ENCODE results near the gene MAPK8IP3. TPM values are rescaled to one million over a fixed set of nuclear protein-coding genes. Genes with fewer than 3 reads are reported as not detected.

MAPK8IP3 gene
- polyA plus RNA-seq, 1 donor (not counting 4 experiments of a cell fraction or from before 2014, with no cell fraction given): 11.7 TPM

DNA sequence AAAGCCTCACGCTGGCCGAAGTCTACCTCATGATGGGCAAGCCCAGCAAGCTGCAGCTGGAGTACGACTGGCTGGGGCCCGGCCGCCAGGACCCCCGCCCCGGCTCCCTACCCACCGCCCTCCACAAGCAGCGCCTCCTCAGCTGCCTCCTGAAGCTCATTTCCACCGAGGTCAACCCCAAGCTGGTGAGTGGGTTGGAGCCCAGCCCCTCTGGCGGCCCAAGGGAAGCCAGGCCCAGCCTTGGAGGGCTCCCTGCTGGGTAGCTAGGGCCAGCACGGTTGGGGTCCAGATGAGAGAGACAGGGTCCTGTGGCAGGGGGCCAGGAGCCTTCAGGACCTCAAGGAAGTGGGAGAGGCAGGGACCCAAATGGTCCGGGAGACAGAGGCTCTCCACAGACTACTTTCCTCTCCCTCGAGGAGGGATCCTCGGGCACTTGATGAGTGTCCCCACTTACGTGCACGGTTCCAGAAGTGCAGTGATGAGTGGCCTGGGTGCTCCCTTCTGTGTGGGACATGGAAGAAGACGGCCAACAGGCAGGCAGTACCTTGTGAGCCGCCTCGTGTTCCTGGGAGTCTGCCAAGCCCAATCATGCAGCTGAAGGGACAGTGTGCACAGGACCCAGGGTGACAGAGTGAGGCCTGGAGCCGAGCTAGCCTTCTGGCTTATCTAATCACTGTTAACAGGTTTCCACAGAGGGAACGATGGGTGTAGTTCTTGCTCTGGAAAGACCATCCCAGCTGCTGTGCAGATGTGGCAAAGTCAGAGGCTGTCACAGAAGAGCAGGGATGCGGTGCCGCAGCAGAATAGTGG is 49.0 kb upstream of the MAPK8IP3 start:
- H4K20me1 ChIP-seq (ENCODE audit: control insufficient read depth, extremely low read depth, insufficient read depth, low read length): no peaks in the 10 kb centered on the region
- no peak overlapping the region for H3K4me2 ChIP-seq (ENCODE audit: control insufficient read depth, extremely low read depth, insufficient read depth, low read depth, low read length)
- H3K4me1 ChIP-seq (ENCODE audit: control insufficient read depth, extremely low read depth, insufficient read depth, low read length): no peaks in the 10 kb centered on the region
- no peaks in the 10 kb centered on the region for H3K27me3 ChIP-seq (ENCODE audit: control insufficient read depth, extremely low read depth, insufficient read depth, low read length)
- no peak overlapping the region for H3K9ac ChIP-seq (ENCODE audit: control insufficient read depth, extremely low read depth, insufficient read depth, low read length)
- no peak overlapping the region for H3K4me3 ChIP-seq (ENCODE audit: control insufficient read depth in 2 of 3, extremely low read depth in 1 of 3, insufficient read depth in 2 of 3, low read depth in 1 of 3, low read length in 3 of 3)
- peaks cover 32% of the 10 kb centered on the region in 2 experiments for H3K36me3 ChIP-seq (ENCODE audit: control insufficient read depth in 2 of 2, extremely low read depth in 1 of 2, insufficient read depth in 2 of 2, low read length in 2 of 2)
- no peak overlapping the region for H3K27ac ChIP-seq (ENCODE audit: control insufficient read depth, insufficient read depth, low read length)
- H2AFZ ChIP-seq (ENCODE audit: control insufficient read depth, low read length): no peak overlapping the region
- H3K9me3 ChIP-seq (ENCODE audit: control insufficient read depth, low read depth, low read length): no peaks in the 10 kb centered on the region
- dilution Hi-C loops (cut with MboI; ENCODE audit: extremely low pct_ligation_motif_present, low sequenced_read_pairs): no loop called here
- H3K9me1 ChIP-seq (ENCODE audit: control insufficient read depth, extremely low read depth, insufficient read depth, low read length): no peaks in the 10 kb centered on the region
- no peak for TF ChIP-seq EZH2 (IDR thresholded peaks at IDR 0.05; ENCODE audit: low read length)
- TF ChIP-seq, protein P1, sequence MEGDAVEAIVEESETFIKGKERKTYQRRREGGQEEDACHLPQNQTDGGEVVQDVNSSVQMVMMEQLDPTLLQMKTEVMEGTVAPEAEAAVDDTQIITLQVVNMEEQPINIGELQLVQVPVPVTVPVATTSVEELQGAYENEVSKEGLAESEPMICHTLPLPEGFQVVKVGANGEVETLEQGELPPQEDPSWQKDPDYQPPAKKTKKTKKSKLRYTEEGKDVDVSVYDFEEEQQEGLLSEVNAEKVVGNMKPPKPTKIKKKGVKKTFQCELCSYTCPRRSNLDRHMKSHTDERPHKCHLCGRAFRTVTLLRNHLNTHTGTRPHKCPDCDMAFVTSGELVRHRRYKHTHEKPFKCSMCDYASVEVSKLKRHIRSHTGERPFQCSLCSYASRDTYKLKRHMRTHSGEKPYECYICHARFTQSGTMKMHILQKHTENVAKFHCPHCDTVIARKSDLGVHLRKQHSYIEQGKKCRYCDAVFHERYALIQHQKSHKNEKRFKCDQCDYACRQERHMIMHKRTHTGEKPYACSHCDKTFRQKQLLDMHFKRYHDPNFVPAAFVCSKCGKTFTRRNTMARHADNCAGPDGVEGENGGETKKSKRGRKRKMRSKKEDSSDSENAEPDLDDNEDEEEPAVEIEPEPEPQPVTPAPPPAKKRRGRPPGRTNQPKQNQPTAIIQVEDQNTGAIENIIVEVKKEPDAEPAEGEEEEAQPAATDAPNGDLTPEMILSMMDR (optimal IDR thresholded peaks at IDR 0.05 in 1 of 3, IDR thresholded peaks at IDR 0.05 in 1 of 3, conservative IDR thresholded peaks at IDR 0.05 in 1 of 3; ENCODE audit: extremely low read depth in 1 of 3, insufficient read depth in 2 of 3, low read length in 3 of 3): no peak
- no peak for FAIRE-seq
- H3K79me2 ChIP-seq (ENCODE audit: control insufficient read depth, insufficient read depth, low read length): no peaks in the 10 kb centered on the region
- no peak for DNase-seq (ENCODE audit: low read depth, low spot score)

DNA sequence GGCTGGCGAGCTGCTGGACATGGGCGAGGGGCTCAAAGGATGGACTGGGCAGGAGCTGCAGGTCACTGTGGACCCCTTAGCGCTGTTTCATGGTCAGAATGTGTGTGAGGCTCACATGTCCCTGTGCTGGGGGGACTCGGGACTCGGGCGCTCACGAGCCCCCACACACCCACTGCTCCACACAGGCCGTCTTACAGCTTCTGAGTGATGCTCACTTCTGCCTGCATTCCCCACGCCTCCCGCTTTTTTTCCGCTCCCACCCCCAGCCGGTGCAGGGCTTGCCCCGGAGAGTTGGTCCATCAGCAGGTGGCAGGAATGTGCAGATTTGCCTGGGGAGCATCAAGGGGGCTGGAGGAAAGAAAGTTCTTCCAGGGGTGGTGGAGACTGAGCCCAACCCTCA is 48.2 kb upstream of the MAPK8IP3 start:
- FAIRE-seq: no peak
- TF ChIP-seq, protein P1 (optimal IDR thresholded peaks at IDR 0.05 in 1 of 3, IDR thresholded peaks at IDR 0.05 in 1 of 3, conservative IDR thresholded peaks at IDR 0.05 in 1 of 3; ENCODE audit: extremely low read depth in 1 of 3, insufficient read depth in 2 of 3, low read length in 3 of 3): no peak
- no peak for TF ChIP-seq EZH2 (IDR thresholded peaks at IDR 0.05; ENCODE audit: low read length)
- no peak overlapping the region for H3K9ac ChIP-seq (ENCODE audit: control insufficient read depth, extremely low read depth, insufficient read depth, low read length)
- H3K4me2 ChIP-seq (ENCODE audit: control insufficient read depth, extremely low read depth, insufficient read depth, low read depth, low read length): no peak overlapping the region
- H3K4me1 ChIP-seq (ENCODE audit: control insufficient read depth, extremely low read depth, insufficient read depth, low read length): no peaks in the 10 kb centered on the region
- no peak for DNase-seq (ENCODE audit: low read depth, low spot score)
- peaks cover 33% of the 10 kb centered on the region in 2 experiments for H3K36me3 ChIP-seq (ENCODE audit: control insufficient read depth in 2 of 2, extremely low read depth in 1 of 2, insufficient read depth in 2 of 2, low read length in 2 of 2)
- H2AFZ ChIP-seq (ENCODE audit: control insufficient read depth, low read length): no peak overlapping the region
- no peaks in the 10 kb centered on the region for H3K9me3 ChIP-seq (ENCODE audit: control insufficient read depth, low read depth, low read length)
- H3K4me3 ChIP-seq (ENCODE audit: control insufficient read depth in 2 of 3, extremely low read depth in 1 of 3, insufficient read depth in 2 of 3, low read depth in 1 of 3, low read length in 3 of 3): no peak overlapping the region
- H3K9me1 ChIP-seq (ENCODE audit: control insufficient read depth, extremely low read depth, insufficient read depth, low read length): no peaks in the 10 kb centered on the region
- dilution Hi-C loops (cut with MboI; ENCODE audit: extremely low pct_ligation_motif_present, low sequenced_read_pairs): no loop called here
- no peaks in the 10 kb centered on the region for H3K79me2 ChIP-seq (ENCODE audit: control insufficient read depth, insufficient read depth, low read length)
- H4K20me1 ChIP-seq (ENCODE audit: control insufficient read depth, extremely low read depth, insufficient read depth, low read length): no peaks in the 10 kb centered on the region
- no peak overlapping the region for H3K27ac ChIP-seq (ENCODE audit: control insufficient read depth, insufficient read depth, low read length)
- no peaks in the 10 kb centered on the region for H3K27me3 ChIP-seq (ENCODE audit: control insufficient read depth, extremely low read depth, insufficient read depth, low read length)

Data from keratinocyte (primary cell).